ENCODE results near the gene CALM3. TPM values are rescaled to one million over a fixed set of nuclear protein-coding genes. Genes with fewer than 3 reads are reported as not detected.

The CALM3 gene
- total and polyA plus RNA-seq, 2 experiments from 2014 or later, result 148 to 215 TPM

- TF ChIP-seq ZNF462 (CRISPR knock-in tag; IDR thresholded peaks at IDR 0.05) (no peak), EZH2phosphoT487 (IDR thresholded peaks at IDR 0.05; ENCODE audit: unreplicated experiment) (no peak), REST (IDR thresholded peaks at IDR 0.05; ENCODE audit: unreplicated experiment) (no peak)
Measured at GRCh38 chr19:46603752-46604231, 2.7 kb downstream of the CALM3 start (continued).

- no peak overlapping the region for H3K4me3 ChIP-seq
- H3K79me2 ChIP-seq (replicated peaks; ENCODE audit: insufficient read depth), result peaks cover 39% of the 10 kb centered on the region
- no peak for ATAC-seq
- Mint-ChIP-seq H3K4me3 (no peak overlapping the region), H3K36me3 (ENCODE audit: low read depth) (peaks cover 37% of the 10 kb centered on the region), H3K27me3 (ENCODE audit: insufficient read depth, low read depth, poor library complexity) (peaks cover 22% of the 10 kb centered on the region), H3K27ac (no peak overlapping the region), H3K9me3 (peaks cover 2% of the 10 kb centered on the region; the same call in 1 of the 3 replicates), H3K4me1 (peaks cover 24% of the 10 kb centered on the region)
- no peak for DNase-seq (ENCODE audit: low spot score)
- H4K20me1 ChIP-seq (replicated peaks; ENCODE audit: insufficient read depth), result peaks cover 25% of the 10 kb centered on the region
- no peaks in the 10 kb centered on the region for H3F3A ChIP-seq (replicated peaks; ENCODE audit: low read depth)
- H3K27ac ChIP-seq (ENCODE audit: low read depth), result no peak overlapping the region
- no peaks in the 10 kb centered on the region for H3K9me2 ChIP-seq (ENCODE audit: insufficient read depth)
- peaks cover 21% of the 10 kb centered on the region; the same call in 1 of the 2 replicates for H3K36me3 ChIP-seq (ENCODE audit: insufficient read depth)
- peaks cover 11% of the 10 kb centered on the region for H3K4me1 ChIP-seq (ENCODE audit: insufficient read depth)
- no peak overlapping the region for H3K4me2 ChIP-seq
- H3K27me3 ChIP-seq (ENCODE audit: insufficient read depth), result no peaks in the 10 kb centered on the region
- no peak overlapping the region for H2AFZ ChIP-seq
- TF ChIP-seq NANOG (IDR thresholded peaks at IDR 0.05; ENCODE audit: borderline replicate concordance), result no peak
- TF ChIP-seq CTCF (conservative IDR thresholded peaks at IDR 0.05; ENCODE audit: low read depth in 2 of 2), result peak in 1 of 2 experiments; percentile 27; a peak in 2 of 4 replicates
- TF ChIP-seq POLR2AphosphoS5 (IDR thresholded peaks at IDR 0.05; ENCODE audit: low read depth), result no peak
- TF ChIP-seq JUNB (IDR thresholded peaks at IDR 0.05; ENCODE audit: unreplicated experiment), result no peak
- no peak for TF ChIP-seq ETS1 (IDR thresholded peaks at IDR 0.05)
- no peak for TF ChIP-seq EZH2 (IDR thresholded peaks at IDR 0.05; ENCODE audit: low read depth, unreplicated experiment)
Measured at GRCh38 chr19:46604781-46605355, 3.7 kb downstream of the CALM3 start.

All from GM23338 (cell line).